GM10248 (cell line): ENCODE data around the gene NELL2.

Source experiments
- CTCF ChIA-PET: fragments of 300-600 bp; sonication (Branson Sonifier 250); formaldehyde crosslinking; extraction: SDS; loops from one replicate; lab custom pipeline; 2021; ENCODE audit warnings: antibody characterized with exemption; lab: Yijun Ruan, JAX
- POLR2A ChIA-PET: fragments of 350-650 bp; sonication (Branson Sonifier 250); formaldehyde crosslinking; extraction: SDS; loops from one replicate; lab custom pipeline; 2020; ENCODE audit warnings: antibody characterized with exemption; lab: Yijun Ruan, JAX
- DNase-seq: peaks from one replicate; pipeline ENCODE4 v3.0.0; 2012; ENCODE audit errors: extremely low spot score
- CTCF ChIP-seq: IDR thresholded peaks from 2 replicates; pipeline ENCODE4 v1.5.1; 2012; ENCODE audit warnings: mild to moderate bottlenecking, low read depth; ENCODE audit errors: extremely low read depth, missing control alignments, control extremely low read depth

The NELL2 gene

GRCh38 chr12:44637875-44638274, 238.2 kb downstream of the NELL2 start:
- ChIA-PET POLR2A (no interaction called here), CTCF (interaction anchor here (0.9 to 1.0 kb wide), 2 partner anchors 10 to 19 kb away, joined by 3 read pairs; no protein-coding TSS in a partner anchor)
- no peak for DNase-seq
- TF ChIP-seq CTCF = no peak

DNA sequence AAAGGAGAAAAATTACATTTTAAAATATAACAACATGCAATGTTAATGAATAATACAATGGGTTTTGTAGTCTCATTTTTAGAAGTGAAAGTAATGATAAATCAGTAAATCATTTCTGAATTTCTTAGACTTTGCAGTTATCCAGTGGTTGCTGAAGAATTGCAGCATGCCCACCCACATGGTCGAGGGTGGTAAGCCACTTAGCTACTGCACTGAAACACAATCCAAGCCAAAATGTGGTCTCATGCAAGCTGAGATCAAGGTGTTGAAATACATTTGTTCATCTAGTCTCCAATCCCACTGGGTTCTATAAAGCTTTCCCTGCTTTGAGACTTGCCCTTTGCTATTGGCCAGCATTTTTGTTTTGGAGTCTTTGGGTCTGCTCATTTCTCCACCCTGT, 247.9 kb downstream of the NELL2 start:
- ChIA-PET CTCF (interaction anchor here (1.2 to 1.4 kb wide), 2 partner anchors 10 to 17 kb away, joined by 3 to 4 read pairs; no protein-coding TSS in a partner anchor), POLR2A (no interaction called here)
- DNase-seq = no peak
- TF ChIP-seq CTCF = no peak

- ChIA-PET POLR2A (no interaction called here), CTCF (interaction anchor here (1.2 to 1.4 kb wide), 2 partner anchors 10 to 17 kb away, joined by 3 to 4 read pairs; no protein-coding TSS in a partner anchor)
- TF ChIP-seq CTCF = no peak
- DNase-seq = no peak
Observed at GRCh38 chr12:44627387-44628166, 248.5 kb downstream of the NELL2 start.

DNA sequence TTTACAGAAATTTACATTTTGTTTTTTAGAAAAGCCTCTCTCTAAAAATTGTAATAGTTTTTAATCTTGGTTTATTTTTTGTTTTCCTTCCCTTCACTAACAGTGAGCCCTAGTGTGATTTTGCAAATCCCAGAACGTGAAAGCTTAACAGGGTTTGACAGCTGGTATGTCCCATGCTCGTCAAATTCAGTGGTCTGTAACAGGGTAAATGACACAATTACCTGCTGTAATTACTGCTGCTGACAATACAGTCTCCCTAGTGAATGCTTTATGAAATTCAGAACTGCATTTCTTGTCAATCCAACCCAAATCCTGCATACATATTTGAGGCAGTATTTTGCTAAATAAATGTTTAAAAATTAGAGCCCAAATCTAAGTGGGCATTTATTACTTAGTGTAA, 249.2 kb downstream of the NELL2 start:
- TF ChIP-seq CTCF = no peak
- DNase-seq = no peak
- POLR2A ChIA-PET = no interaction called here
- CTCF ChIA-PET = no interaction called here

DNA sequence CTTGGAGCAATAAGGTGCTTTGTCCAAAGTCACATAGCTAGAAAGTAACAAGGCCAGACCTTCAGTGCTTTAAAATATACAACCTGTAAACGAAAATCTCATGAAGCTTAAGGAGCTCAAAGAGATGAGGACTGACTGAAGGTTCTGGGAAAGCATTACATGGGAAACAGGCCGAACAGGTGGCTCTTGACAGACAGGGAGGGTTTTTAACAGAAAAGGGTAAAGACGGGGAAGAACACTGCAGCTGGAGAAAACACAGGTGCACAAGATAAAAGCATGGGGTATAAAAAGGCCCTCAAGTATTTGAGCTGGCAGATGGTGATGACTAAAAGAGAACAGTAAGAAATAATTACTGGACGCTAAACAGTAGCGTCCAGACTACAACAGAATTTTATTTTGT, 257.2 kb downstream of the NELL2 start:
- no peak for TF ChIP-seq CTCF
- ChIA-PET CTCF (interaction anchor here (1.0 to 1.3 kb wide), 3 partner anchors 11 to 74 kb away, joined by 3 to 4 read pairs (median 3); no protein-coding TSS in a partner anchor), POLR2A (no interaction called here)
- DNase-seq = no peak

DNA sequence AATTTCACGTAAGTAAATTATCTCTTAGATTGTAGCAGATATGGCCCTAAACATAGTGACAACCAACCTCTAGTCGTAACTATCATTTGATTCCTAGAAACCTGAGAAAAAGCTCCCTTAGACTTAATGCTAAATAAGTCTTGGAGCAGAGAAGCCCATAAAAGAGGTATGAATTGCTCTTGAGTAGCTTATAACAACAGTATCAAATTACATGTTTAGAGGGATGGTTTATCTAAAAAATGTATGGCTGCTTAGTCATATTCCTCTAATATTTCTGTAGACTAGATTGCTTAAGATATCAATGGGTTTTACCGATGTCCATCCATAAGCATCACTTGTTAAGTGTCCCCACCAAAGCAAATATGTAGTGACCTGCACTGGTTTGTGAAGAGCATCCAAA, 259.7 kb downstream of the NELL2 start:
- no peak for DNase-seq
- no peak for TF ChIP-seq CTCF
- POLR2A ChIA-PET = no interaction called here
- CTCF ChIA-PET = interaction anchor here (1.0 to 1.1 kb wide), 2 partner anchors 10 to 12 kb away, joined by 3 to 4 read pairs; no protein-coding TSS in a partner anchor
